ENCODE data around the gene CALCOCO2.
"Not testable (repeated sequence)": the region's sequence is repeated elsewhere in the genome, so short reads cannot be mapped to it uniquely, and the experiment has no call there.

The CALCOCO2 gene

GRCh38 chr17:48825446-48826381 lies 5.1 kb upstream of the CALCOCO2 start:
- DNase-seq: no peak

- DNase-seq: no peak
These were observed 681 bp downstream of the CALCOCO2 start for GRCh38 chr17:48831549-48831883.

GRCh38 chr17:48834973-48835372 lies 4.1 kb downstream of the CALCOCO2 start:
- DNase-seq: no peak

DNA sequence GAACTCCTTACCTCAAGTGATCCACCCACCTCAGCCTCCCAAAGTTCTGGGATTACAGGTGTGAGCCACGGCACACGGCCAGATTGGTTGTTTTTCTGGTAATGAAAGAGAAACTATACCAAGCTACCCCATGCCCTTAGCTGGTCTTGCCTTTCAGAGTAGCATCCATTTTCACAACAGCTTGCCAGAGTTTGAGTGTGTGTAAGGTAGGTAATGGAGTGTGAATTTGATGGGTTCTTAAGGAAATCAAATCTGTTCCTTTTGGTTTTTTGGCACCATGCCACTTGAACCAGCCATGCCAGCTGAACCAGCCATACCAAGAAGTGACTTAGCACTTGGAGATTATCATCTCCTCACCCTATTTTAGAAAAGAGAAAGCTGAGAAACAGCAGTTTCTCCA lies 5.1 kb downstream of the CALCOCO2 start:
- no peak for DNase-seq

DNA sequence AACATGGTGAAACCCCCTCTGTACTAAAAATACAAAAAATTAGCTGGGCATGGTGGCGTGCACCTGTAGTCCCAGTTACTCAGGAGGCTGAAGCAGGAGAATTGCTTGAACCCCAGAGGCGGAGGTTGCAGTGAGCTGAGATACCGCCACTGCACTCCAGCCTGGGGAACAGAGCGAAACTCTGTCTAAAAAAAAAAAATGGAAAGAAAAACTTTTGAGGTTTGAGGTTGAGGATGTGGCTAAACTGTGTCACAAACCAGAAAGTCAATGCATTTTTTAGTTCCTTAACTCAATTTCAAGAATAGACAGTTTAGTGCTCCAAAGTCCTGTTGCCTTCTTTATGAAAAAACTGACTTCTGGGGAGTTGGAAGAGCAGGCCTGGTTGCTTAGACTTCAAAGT lies 6.6 kb downstream of the CALCOCO2 start:
- not testable (repeated sequence) for DNase-seq

- no peak for DNase-seq
These were observed 9.6 kb downstream of the CALCOCO2 start for GRCh38 chr17:48840441-48840840.

DNA sequence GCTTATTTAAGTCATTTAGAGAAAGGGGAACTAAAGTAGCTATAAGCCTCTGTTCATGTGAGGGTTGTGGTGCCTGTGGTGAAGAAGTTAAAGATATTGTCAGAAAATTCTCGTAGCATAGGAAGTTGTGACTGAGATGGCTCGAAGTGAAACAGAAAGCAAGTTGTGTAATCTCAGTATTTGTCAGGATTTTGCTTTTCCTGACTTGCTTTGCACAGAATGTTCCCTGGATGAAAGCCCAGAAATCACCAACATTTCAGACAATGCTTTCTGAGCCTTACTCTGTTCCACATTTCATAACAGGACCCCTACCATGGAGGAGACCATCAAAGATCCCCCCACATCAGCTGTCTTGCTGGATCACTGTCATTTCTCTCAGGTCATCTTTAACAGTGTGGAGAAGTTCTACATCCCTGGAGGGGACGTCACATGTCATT lies 10.6 kb downstream of the CALCOCO2 start:
- DNase-seq: no peak

DNA sequence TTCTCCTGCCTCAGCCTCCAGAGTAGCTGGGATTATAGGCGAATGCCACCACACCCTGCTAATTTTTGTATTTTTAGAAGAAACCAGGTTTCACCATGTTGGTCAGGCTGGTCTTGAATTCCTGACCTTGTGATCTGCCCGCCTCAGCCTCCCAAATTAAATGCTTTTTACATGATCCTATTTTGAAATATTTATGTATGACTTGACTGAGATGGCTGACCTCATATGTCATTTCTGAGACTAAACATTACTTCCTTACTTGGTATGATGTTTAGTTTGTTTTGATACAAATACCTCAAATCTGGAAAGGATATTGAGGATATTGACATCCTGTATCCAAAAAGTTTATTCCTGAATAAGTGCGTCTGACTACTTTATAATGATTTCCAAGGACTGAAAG lies 11.9 kb downstream of the CALCOCO2 start:
- no peak for DNase-seq

- no peak for DNase-seq
These were observed 12.5 kb downstream of the CALCOCO2 start for GRCh38 chr17:48843187-48843900.

DNA sequence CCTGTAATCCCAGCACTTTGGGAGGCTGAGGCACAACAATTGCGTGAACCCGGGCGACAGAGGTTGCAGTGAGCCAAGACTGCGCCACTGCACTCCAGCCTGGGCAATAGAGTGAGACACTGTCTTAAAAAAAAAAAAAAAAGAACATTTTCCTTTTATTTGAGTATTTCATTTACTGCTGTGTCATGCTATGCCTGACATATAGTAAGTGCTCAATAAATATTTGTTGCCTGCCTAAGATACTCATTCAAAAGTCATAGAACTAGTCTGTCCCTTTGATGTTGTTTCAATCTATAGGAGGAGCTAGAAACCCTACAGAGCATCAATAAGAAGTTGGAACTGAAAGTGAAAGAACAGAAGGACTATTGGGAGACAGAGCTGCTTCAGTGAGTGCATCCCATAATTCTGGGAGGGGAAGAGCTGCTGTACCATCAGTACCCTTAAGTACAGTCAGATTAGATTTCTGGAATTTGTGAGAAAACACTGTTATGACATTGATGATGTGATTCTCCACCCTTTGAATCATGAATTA lies 20.0 kb downstream of the CALCOCO2 start:
- DNase-seq: no peak

GRCh38 chr17:48854774-48855476 lies 24.1 kb downstream of the CALCOCO2 start:
- DNase-seq: no peak

GRCh38 chr17:48856122-48856821 lies 25.4 kb downstream of the CALCOCO2 start:
- no peak for DNase-seq

DNA sequence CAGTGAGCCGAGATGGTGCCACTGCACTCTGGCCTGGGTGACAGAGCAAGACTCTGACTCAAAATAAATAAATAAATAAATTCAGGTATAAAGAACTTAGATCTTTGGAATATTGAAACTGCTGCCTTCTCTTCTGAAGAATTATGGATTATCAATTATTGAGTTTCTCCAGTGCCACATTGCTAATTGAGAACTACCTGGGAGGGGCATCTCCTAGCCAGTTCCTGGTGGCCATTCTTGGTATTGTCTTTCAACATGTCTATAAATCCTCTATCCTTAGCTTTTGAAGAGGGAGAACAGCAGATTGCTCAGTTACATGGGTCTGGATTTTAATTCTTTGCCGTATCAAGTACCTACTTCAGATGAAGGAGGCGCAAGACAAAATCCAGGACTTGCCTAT lies 29.2 kb downstream of the CALCOCO2 start:
- no peak for DNase-seq

DNA sequence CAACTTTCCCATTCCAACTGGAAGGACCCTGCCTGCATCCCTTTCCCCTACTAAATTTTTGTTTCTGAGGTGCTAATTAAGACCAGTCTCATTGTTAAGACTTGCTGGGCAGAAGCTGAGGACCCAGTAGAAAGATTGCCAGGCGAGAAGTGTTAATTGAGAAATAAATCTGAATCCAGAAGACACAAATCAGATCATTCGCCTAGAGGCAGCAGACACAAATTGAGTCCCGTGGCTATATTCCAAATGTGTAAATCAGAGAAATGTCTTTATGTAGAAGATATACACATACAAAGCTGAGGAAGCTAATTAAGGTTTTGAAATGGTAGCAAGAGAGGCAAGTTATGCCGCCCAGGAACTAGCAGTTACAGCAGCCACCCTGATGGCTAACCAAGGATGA lies 29.6 kb downstream of the CALCOCO2 start:
- no peak for DNase-seq

DNA sequence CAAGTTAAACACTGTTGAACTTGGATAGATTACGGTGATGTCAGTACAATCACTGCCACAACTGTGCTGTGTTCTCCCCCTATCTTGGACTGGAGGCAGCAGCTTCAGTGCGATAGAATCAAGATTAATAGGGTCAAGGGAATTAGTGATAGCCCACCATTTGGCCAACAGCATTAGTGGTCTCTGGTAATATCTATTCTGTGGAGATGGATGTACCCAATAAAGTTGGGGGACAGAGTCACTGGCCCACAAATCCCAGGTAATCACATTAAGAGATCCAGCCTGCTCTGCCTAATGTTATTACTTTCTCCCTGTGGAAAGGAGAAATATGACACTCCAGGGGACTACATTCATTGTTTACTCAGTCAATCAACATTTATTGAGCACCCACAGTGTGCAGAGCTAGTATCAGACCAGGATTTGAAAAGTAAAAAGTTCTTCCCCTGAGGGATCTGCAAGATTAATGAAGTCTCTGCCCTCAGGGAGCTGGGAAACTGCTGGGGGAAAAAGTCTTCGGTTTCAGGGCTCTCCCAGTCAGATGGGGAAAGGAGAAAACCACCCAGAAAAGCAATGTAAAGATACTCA lies 38.2 kb downstream of the CALCOCO2 start:
- DNase-seq: no peak

DNA sequence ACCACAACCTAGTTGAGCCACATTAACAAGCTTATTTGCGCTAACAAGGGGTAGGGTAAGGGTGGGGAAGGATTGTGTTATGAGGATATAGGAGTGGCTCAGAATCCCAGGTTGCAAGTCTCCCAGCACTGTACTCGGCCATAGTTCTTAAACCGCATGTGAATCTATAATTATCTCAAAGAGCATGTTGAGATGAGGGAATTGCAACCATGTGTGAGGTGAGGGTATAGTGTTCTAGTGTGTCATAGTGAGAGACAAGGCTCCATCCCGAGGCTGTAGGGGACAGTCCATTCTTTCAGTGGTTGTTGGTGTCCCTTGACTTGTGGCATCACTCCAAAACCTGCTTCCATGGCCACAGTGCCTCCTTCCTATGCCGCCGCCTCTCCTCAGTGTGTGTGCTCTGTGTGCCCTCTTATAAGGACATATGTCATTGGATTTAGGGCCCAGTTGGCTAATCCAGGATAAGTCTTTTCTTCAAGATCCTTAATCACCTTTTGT lies 39.0 kb downstream of the CALCOCO2 start:
- no peak for DNase-seq

- DNase-seq: no peak
These were observed 40.3 kb downstream of the CALCOCO2 start for GRCh38 chr17:48871035-48871550.

GRCh38 chr17:48871551-48872351 lies 40.9 kb downstream of the CALCOCO2 start:
- DNase-seq: no peak

DNA sequence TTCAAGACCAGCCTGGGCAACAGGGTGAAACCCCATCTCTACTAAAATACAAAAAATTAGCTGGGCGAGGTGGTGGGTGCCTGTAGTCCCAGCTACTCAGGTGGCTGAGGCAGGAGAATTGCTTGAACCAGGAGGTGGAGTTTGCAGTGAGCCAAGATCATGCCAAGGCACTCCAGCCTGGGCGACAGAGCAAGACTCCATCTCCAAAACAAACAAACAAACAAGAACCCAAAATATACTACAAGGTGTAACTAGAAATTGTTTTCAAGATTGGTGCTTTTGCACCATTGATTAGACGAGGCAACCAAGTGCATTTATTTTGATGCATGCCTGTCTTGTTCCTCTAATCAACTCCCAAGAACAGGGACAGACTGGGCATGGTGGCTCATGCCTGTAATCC lies 41.6 kb downstream of the CALCOCO2 start:
- not testable (repeated sequence) for DNase-seq

DNA sequence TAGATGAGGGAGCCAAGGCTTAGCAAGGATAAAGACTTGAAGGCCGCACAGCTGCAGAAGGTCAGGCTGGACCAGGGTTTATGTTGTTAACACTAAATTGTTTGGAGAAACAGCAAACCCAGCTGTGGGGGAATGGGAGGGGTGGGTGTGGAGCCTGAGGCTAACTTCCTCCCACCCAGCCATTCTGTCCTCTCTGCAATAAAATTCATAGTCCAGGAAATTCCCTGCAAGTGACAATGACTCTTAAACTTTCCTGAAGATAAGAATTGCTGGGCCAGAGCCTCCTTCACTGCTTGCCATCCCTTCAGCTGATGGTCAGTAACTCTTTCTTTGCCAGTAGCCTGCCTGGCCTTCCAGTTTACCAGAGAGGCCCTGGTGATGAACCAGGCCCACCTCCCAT lies 42.4 kb downstream of the CALCOCO2 start:
- DNase-seq: no peak
